CD4-positive, alpha-beta T cell treated with Interleukin-6 at 100 ng/mL for 8 hours (primary cell): Measurements from ENCODE around the gene ALOX5.
"Not testable (repeated sequence)": the region's sequence is repeated elsewhere in the genome, so short reads cannot be mapped to it uniquely, and the experiment has no call there.

Experiments
- DNase-seq: peaks from one replicate; pipeline ENCODE4 v3.0.0-alpha.2; 2020; ENCODE audit warnings: mixed read lengths, low spot score

ALOX5 gene

DNA sequence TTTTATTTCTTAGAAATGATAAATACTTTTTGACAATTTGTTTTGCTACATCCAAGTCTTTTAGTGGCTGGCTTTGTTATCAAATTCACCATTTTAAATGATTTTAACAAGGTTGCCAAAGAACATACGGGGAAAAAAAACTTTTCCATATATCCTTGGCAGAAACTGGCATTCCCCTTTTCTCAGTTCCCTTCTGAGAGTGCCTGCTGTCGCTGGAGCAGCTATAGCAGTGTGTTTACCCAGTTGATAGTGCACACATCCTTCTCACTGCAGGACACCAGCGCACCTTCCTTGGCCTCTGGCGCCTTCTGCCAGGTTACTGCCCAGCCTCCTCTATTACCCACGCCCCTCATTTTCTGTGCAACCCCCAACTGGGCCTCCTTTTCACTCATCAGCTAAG is 94.1 kb downstream of the ALOX5 start:
- no peak for DNase-seq

DNA sequence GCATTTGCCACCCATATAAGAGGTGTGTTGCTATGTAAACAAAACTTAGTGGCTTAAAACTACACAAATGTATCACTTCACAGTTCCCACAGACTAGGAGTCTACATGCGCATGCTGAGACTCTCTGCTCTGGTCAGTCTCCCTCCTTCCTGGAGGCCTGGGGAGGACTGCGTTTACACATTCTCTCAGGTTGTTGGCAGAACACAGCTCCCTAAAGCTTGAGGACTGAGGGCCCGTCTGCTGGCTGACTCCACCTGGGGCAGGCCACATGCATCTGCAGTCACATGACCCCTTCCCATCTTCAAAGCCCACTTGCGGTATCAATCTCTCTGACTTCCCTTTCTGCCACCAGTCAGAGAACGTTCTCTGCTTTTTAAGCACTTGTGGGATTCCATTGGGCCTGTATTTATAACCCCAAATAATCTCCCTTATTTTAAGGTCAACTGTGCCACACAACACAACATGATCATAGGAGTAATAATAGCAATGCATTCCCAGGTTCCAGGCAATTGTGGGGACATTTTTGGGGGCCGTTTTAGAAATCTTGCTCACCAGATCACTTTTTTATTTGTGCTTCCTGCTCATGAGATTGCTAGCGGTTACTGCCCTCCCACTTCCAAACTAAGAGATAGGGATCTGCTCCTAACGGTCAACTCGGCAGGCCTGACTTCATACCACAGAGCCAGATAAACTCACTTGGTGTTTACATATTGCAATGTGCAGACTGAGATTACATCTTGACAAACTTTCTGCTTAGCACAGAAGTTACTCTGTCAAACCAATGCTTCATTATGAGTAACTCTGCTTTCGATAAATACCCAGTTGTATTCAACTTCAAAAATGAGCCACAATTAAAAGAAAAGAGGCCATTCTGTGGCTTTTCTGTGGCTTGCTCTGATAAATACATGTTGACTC is 96.3 kb downstream of the ALOX5 start:
- peak; percentile 68 for DNase-seq

DNA sequence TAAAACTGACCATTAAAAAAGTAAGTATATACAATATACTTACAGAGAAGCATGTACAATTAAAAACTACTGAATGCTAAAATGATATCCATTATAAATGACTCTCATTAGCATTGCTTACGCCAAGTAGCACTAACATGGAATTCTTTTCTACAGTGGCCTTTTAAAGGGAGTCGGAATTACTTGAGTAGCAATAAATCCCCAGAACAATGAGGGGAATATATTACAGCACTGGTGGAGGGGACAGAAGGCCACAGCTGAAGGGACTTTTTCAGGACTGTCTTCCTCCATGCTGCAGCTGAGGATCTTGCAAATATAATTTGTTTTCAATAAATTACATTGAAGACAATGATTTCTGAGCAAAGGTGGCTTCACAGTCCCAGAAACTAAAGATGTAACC is 97.0 kb downstream of the ALOX5 start:
- DNase-seq, result no peak

GRCh38 chr10:45471531-45472310 is 97.7 kb downstream of the ALOX5 start:
- DNase-seq, result no peak

- DNase-seq, result no peak
Observed at GRCh38 chr10:45473126-45473525, 99.1 kb downstream of the ALOX5 start.

GRCh38 chr10:45476559-45476958 is 102.5 kb downstream of the ALOX5 start:
- no peak for DNase-seq

- no peak for DNase-seq
Observed at GRCh38 chr10:45480294-45480693, 106.3 kb downstream of the ALOX5 start.

- not testable (repeated sequence) for DNase-seq
Observed at GRCh38 chr10:45481100-45481499, 107.1 kb downstream of the ALOX5 start.

GRCh38 chr10:45483002-45483401 is 109.0 kb downstream of the ALOX5 start:
- DNase-seq, result no peak

DNA sequence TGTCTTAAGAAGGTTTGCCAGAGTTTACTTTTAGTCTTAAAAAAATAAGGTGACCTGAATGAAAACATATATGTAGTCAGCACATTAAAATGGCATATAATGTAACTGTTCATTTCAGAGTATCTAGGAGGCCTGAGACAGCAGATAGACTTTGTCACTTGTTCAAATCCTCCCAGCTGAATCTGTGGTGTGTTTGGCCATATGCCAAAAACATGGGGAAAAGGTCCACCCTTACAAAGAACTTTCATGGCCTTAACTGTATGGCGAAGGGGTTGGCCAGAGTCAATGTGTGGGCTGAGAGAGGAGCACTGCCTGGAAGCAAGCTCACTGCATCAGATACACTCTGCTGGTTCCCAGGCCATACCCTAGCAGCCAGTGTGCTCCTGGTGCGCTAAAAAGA is 113.7 kb downstream of the ALOX5 start:
- no peak for DNase-seq

DNA sequence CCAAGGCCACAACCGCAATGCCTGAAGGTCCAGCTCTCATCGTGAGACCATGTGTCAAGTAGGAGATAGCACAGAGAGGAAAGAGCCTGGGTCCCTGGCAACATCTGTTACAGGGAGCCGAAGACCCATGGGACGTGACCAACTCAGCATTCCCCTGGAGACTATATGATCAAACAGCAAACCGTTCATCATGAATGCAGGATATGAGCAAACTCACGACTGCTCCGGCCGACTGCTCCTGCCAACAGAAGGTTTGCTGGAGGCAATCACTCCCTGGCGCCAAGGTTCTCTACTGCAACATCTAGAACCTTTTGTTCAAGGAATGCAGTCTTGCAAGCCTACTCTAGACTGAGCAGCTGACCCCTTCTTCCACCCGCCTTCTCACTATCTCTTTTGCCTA is 114.3 kb downstream of the ALOX5 start:
- no peak for DNase-seq

DNA sequence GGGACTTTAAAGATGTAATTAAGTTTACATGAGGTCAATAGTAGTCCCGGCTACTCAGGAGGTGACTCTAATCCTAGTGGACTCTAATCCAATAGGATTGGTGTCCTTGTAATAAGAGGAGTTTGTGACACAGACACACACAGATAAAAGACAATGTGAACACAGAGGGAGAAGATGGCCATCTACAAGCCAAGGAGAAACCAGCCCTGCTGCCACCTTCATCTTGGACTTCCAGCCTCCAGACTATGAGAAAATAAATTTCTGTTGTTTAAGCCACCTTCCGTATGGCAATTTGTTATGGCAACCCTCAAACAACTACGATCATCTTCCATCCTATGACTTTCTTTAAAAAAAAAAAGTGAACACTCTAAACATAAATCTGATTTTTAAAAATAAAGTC is 116.3 kb downstream of the ALOX5 start:
- DNase-seq, result no peak

- no peak for DNase-seq
Observed at GRCh38 chr10:45491061-45491460, 117.0 kb downstream of the ALOX5 start.
